Activated CD8-positive, alpha-beta memory T cell treated with anti-CD3 and anti-CD28 coated beads, Interleukin-2, amount 50 U/mL, for 1 hour (primary cell): ENCODE results near the gene CCSER1.
"Not testable (repeated sequence)": the region's sequence is repeated elsewhere in the genome, so short reads cannot be mapped to it uniquely, and the experiment has no call there.

ENCODE experiments used
- DNase-seq: peaks from one replicate; pipeline ENCODE4 v3.0.0-alpha.2; 2020; ENCODE audit errors: extremely low read depth

Gene CCSER1

GRCh38 chr4:91154041-91154440 is 1026.8 kb downstream of the CCSER1 start:
- DNase-seq, result not testable (repeated sequence)

GRCh38 chr4:91167864-91168653 is 1040.9 kb downstream of the CCSER1 start:
- DNase-seq, result not testable (repeated sequence)

- no peak for DNase-seq
These were observed 1043.6 kb downstream of the CCSER1 start for GRCh38 chr4:91170768-91171167.

GRCh38 chr4:91171217-91171616 is 1044.0 kb downstream of the CCSER1 start:
- DNase-seq, result no peak

GRCh38 chr4:91185061-91185460 is 1057.9 kb downstream of the CCSER1 start:
- DNase-seq, result not testable (repeated sequence)

- no peak for DNase-seq
These were observed 1071.8 kb downstream of the CCSER1 start for GRCh38 chr4:91198951-91199350.

- no peak for DNase-seq
These were observed 1080.3 kb downstream of the CCSER1 start for GRCh38 chr4:91207535-91207934.

GRCh38 chr4:91212211-91212610 is 1085.0 kb downstream of the CCSER1 start:
- DNase-seq, result no peak

- not testable (repeated sequence) for DNase-seq
These were observed 1090.7 kb downstream of the CCSER1 start for GRCh38 chr4:91217831-91218403.

GRCh38 chr4:91220315-91220714 is 1093.1 kb downstream of the CCSER1 start:
- DNase-seq, result no peak

- no peak for DNase-seq
These were observed 1094.8 kb downstream of the CCSER1 start for GRCh38 chr4:91222014-91222413.

- DNase-seq, result no peak
These were observed 1099.7 kb downstream of the CCSER1 start for GRCh38 chr4:91226867-91227266.

GRCh38 chr4:91228659-91229058 is 1101.5 kb downstream of the CCSER1 start:
- no peak for DNase-seq

GRCh38 chr4:91233164-91233563 is 1106.0 kb downstream of the CCSER1 start:
- no peak for DNase-seq

GRCh38 chr4:91243132-91243531 is 1115.9 kb downstream of the CCSER1 start:
- DNase-seq, result no peak

GRCh38 chr4:91256043-91256442 is 1128.8 kb downstream of the CCSER1 start:
- no peak for DNase-seq

GRCh38 chr4:91256751-91257150 is 1129.6 kb downstream of the CCSER1 start:
- no peak for DNase-seq

GRCh38 chr4:91257721-91258120 is 1130.5 kb downstream of the CCSER1 start:
- no peak for DNase-seq

- DNase-seq, result no peak
These were observed 1131.1 kb downstream of the CCSER1 start for GRCh38 chr4:91258326-91258725.

- no peak for DNase-seq
These were observed 1140.3 kb downstream of the CCSER1 start for GRCh38 chr4:91267543-91267942.

- DNase-seq, result not testable (repeated sequence)
These were observed 1141.3 kb downstream of the CCSER1 start for GRCh38 chr4:91268481-91268880.

- no peak for DNase-seq
These were observed 1141.7 kb downstream of the CCSER1 start for GRCh38 chr4:91268913-91269312.

- DNase-seq, result no peak
These were observed 1152.7 kb downstream of the CCSER1 start for GRCh38 chr4:91279899-91280298.
